GM18498 (cell line): ENCODE results near the gene KIAA0319L.

ENCODE experiments used
- ATAC-seq: cut with Tn5 transposase; IDR thresholded peaks from one replicate; pipeline ENCODE4 v1.9.1; 2021; ENCODE audit warnings: mild to moderate bottlenecking, moderate library complexity; ENCODE audit not compliant: unreplicated experiment

Gene KIAA0319L

DNA sequence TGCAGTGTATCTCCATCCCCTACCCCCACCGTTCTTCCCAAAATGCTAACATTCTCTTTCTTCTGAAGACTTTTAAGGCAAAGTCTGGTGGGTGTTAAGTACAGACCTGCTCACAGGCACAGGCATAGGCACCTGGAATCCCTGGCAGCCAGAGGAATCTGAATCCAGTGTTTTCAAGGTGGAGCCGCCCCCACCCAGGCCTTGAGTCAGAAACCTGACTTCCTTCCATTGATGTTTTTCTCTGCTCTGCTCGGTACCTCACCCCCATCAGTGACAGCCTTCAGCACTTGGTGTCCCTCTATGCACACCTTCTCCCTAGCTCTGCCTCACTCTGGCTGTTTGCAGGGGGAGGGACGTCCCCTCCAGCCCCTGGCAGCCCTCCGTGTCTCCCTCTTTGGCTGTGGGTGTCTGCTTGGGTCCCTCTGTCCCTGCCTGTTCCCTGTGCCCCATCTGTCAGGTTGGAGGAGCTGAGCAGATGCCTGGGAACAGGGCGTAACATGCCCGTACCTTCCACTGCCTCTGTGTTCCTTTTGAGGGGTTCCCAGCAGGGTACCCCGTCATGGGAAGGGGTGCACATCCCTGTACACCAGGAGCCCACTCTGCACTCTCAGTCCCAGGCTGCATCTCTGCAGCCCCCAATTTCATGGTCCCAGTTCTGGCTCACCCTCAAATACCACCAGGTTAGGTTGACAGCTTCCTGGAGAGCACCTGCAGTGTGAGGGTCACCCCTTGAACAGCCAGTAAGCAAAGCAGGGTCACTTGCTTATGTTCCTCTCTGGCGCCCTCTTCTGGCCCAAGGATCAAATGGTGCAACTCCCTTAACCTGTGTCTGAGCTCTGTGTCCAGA, 7.1 kb upstream of the KIAA0319L start:
- peak; percentile 52 for ATAC-seq

- no peak for ATAC-seq
Measured at GRCh38 chr1:35563166-35563565, 6.0 kb upstream of the KIAA0319L start.

DNA sequence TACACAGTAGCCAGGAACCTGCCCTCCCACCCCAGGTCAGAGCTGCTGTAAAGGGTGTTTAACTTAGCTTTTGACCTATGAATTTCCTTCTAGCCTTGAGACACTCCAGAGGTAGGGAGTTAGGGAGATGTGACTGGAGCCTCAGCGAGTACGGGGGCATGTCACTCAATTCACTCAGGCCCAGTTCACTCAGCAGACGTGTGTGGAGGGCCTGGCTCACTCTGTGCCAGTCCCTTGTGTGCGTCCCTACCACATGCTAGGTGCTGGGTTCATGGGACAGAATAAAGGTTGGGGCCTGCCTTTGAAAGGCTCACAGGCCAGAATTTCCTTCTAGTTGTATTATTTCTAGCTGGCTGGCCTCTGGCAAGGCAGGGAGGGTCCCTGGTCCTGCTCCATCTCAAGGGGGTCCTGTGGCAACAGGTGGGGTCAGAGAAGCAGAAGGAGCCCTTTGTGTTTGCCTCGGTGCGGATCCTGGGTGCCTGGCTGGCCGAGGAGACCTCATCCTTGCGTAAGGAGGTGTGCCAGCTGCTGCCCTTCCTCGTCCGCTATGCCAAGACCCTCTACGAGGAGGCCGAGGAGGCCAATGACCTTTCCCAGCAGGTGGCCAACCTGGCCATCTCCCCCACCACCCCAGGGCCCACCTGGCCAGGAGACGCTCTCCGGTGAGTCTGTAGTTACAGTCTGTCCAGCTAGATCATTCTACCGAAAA, 4.9 kb upstream of the KIAA0319L start:
- ATAC-seq = no peak

GRCh38 chr1:35561297-35561971, 4.2 kb upstream of the KIAA0319L start:
- ATAC-seq = no peak

- ATAC-seq = no peak
Measured at GRCh38 chr1:35560256-35561225, 3.3 kb upstream of the KIAA0319L start.

- no peak for ATAC-seq
Measured at GRCh38 chr1:35559317-35559944, 2.2 kb upstream of the KIAA0319L start.

- ATAC-seq = no peak
Measured at GRCh38 chr1:35558374-35559316, 1.4 kb upstream of the KIAA0319L start.

DNA sequence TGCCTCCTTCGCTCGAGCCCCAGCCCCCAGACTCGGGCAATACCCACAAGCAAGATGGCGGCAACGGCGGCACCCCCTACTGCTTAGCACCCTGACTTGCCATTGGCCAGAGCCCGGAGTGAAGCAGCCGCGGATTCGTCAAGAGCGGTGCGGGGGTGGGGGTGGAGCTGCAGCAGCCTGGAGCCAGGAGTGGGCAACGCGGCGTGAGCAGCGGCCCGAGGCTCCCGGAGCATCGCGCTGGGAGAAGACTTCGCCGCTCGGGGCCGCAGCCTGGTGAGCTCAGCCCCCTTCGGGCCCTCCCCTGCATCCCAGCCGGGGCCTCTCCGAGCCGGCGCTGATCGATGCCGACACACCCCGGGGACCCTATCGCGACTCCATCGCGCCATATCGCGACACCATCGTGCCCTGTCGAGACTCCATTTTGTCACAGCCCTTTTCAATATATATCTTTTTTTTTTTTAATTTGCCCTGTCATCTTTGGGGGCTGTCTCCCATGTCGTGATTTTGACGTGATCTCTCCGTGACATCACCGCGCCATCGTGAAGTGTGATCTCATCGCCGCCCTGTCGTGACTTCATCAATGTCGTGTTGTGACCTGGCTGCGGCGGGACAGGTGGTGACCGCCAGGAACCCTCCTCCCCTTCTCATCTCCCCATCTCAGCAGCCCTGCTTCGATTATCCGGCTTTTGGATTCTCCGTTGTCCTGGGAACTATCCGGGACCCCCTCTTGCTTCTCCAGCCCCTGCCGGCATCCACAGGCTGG, 589 bp upstream of the KIAA0319L start, which contains the start of gene NCDN:
TSS of gene NCDN (plus strand) at position 189 of the 763 bp plus-strand sequence. CDS start at position 581, 392 bp downstream.
- ATAC-seq = peak; percentile 82

- ATAC-seq = no peak
Measured at GRCh38 chr1:35556484-35557117, 602 bp downstream of the KIAA0319L start.

DNA sequence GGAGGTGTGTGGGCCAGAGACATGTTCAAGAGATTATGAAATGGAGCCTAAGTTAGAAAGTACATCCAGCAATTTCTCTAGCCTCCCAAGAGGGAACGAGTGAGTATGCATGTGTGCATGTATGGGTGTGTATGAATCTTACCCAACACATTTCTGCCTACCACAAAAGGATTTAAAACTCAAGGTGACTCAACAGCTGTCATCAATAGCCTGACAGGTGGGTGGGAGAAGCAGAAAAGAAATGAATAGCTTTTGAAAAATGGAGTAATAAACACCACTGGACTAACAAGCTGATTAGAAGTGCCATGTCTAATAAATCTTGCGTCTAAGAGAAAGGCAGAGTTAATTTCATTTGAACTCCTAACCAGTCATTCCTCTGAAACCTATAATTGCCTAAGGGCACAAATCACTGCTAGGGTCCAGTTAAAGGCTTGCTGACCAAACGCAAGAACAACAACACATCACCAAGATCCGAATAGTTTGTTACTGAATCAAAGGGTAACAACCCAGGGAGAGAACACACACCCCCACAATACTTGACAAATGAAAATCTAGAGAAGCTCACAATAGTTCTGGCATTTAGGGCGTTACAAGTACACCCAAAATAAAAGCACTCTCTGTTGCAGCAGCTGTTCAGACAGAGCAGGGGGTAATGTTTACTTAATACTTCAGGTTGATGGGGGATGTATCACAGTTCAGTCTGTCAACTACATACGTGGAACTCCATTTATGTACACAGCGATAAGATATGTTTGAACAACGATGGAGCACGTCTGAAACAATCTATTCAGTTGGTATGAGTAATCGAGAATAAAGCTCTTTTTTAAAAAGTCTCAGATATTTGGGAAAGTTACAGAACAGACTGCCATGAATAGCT, 1.4 kb downstream of the KIAA0319L start:
- ATAC-seq = no peak

DNA sequence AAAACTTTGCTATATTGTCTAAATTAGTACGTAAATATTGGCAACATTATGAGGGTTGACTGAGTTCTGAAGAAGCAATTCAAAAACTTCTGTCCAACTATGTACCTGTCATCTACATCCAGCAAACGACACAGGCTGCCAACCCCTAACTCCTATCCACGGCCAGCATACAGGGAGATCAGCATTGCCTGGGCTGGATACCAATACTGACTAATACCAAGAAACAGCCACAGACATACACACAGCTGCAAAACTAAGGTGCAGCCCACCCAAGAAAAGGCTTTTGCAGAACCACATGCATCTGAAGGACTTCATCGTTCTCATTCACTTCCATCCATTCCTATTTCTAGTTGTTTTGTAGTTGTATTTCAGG, 2.0 kb downstream of the KIAA0319L start:
- no peak for ATAC-seq

- no peak for ATAC-seq
Measured at GRCh38 chr1:35554266-35555211, 2.7 kb downstream of the KIAA0319L start.

GRCh38 chr1:35553851-35554250, 3.4 kb downstream of the KIAA0319L start:
- ATAC-seq = no peak

DNA sequence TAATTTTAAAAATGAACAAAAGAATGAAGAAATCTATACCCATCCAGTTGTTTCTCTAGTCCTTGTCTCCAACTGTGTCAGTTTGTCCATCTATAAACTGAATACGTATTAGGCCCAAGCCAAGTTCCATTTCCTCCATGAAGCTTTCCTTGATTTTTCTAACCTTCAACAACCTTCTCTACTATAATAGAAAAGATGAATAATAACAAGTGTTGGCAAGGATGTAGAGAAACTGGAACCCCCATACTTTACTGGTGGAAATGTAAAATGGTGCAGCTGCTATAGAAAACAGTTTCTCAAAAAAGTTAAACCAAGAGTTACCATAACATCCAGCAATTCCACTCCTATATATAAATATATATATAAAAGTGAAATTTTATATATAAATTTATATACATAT, 10.6 kb downstream of the KIAA0319L start:
- ATAC-seq = no peak

DNA sequence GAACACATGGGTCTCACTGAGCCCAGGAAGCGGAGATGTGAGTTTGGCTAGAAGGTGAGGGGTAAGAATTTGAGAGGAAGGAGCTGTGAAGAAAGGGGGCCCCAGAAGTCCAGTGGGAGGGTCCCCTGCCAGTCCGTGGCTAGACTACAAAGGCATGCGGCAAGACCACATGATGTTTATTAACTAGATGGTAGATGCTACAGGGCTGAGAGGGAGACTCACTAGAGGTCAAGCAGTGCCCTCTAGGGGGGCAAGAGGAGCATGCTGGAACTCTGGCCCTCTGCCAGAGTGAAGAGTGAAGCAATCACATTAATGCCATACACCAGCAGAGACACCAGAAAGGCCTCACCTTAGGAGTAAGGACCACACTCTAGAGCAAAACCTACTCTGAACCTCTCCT, 12.2 kb downstream of the KIAA0319L start:
- peak; percentile 53 for ATAC-seq
